NB4 (cell line): ENCODE results near the gene ZGRF1.
"Not testable (repeated sequence)": the region's sequence is repeated elsewhere in the genome, so short reads cannot be mapped to it uniquely, and the experiment has no call there.

Source experiments
- DNase-seq: peaks from one replicate; pipeline ENCODE4 v3.0.0; 2010; ENCODE audit warnings: low read depth
- H3K4me3 ChIP-seq: one replicate; pipeline ENCODE4 v1.5.1; 2011; ENCODE audit warnings: mild to moderate bottlenecking, low read depth, low read length, moderate library complexity
- CTCF ChIP-seq: IDR thresholded peaks from one replicate; pipeline ENCODE4 v1.5.1; 2012; ENCODE audit warnings: low read depth, low read length
- MAX ChIP-seq: IDR thresholded peaks from 2 replicates; pipeline ENCODE4 v1.6.1; 2011; ENCODE audit warnings: low read depth, low read length
- MYC ChIP-seq: IDR thresholded peaks from 2 replicates; pipeline ENCODE4 v1.6.1; 2011; ENCODE audit warnings: low read depth, low read length
- POLR2A ChIP-seq: IDR thresholded peaks from 2 replicates; pipeline ENCODE4 v1.6.1; 2011; ENCODE audit warnings: mild to moderate bottlenecking; ENCODE audit not compliant: insufficient read length; ENCODE audit errors: extremely low read depth

ZGRF1 gene

DNA sequence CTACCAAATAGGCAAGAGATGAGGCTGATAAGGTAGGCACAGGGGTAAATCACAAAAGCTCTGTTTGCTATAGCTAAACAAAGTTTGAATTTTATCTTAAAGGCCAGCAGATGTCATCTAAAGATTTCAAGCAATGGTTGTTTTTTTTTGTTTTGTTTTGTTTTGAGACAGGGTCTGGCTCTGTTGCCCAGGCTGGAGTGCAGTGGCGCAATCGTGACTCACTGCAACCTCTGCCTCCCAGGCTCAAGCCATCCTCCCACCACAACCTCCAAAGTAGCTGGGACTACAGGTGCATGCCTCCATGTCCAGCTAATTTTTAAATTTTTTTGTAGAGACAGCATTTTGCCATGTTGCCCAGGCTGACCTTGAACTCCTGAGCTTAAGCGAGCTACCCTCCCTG, 77.7 kb downstream of the ZGRF1 start:
- no peak overlapping the region for H3K4me3 ChIP-seq
- TF ChIP-seq CTCF (no peak), POLR2A (no peak), MAX (no peak), MYC (no peak)
- DNase-seq, result no peak

- DNase-seq, result no peak
- TF ChIP-seq MYC (no peak), POLR2A (no peak)
- no peak overlapping the region for H3K4me3 ChIP-seq
Measured at GRCh38 chr4:112557676-112558411, 78.9 kb downstream of the ZGRF1 start.

GRCh38 chr4:112554271-112554670, 82.4 kb downstream of the ZGRF1 start:
- DNase-seq, H3K4me3 ChIP-seq: not testable (repeated sequence)

- no peak for DNase-seq
- TF ChIP-seq CTCF (no peak), MAX (no peak), POLR2A (no peak), MYC (no peak)
Measured at GRCh38 chr4:112552668-112553067, 84.0 kb downstream of the ZGRF1 start.

GRCh38 chr4:112550728-112551127, 86.0 kb downstream of the ZGRF1 start:
- no peak for TF ChIP-seq MYC
- no peak for TF ChIP-seq POLR2A
- no peak for TF ChIP-seq CTCF
- TF ChIP-seq MAX, result no peak
- no peak overlapping the region for H3K4me3 ChIP-seq
- DNase-seq, result no peak

More at GRCh38 chr4:112552668-112553067, 84.0 kb downstream of the ZGRF1 start:
- H3K4me3 ChIP-seq, result no peak overlapping the region

- no peak for TF ChIP-seq MAX
- TF ChIP-seq CTCF, result no peak
- TF ChIP-seq POLR2A, result no peak
- TF ChIP-seq MYC, result no peak
- no peak for DNase-seq
- no peak overlapping the region for H3K4me3 ChIP-seq
Measured at GRCh38 chr4:112546476-112546875, 90.2 kb downstream of the ZGRF1 start.

DNA sequence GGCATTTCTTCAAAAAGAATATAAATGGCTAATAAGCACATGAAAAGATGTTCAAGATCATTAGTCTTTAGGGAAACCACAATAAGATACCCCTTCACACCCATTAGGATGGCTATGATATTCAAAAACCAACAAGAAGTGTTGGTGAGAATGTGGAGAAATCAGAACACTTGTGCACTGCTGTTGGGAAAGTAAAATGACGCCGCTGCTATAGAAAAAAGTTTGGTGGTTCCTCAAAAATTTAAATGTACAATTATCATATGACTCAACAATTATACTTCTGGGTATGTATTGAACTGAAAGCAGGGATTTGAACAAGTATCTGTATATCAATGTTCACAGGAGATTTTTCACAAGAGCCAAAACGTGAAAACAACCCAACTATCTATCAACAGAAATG, 91.4 kb downstream of the ZGRF1 start:
- no peak for DNase-seq
- no peak overlapping the region for H3K4me3 ChIP-seq
- no peak for TF ChIP-seq POLR2A
- TF ChIP-seq MAX, result no peak
